AG09319 (cell line): Measurements from ENCODE around the gene OTUD7B.

Source experiments
- DNase-seq: peaks from one replicate; pipeline ENCODE4 v3.0.0-alpha.2; 2010; ENCODE audit warnings: low read depth; ENCODE audit errors: extremely low read depth
- CTCF ChIP-seq: IDR thresholded peaks from 2 replicates; pipeline ENCODE4 v1.5.1; 2011; ENCODE audit warnings: low read depth, mild to moderate bottlenecking, inconsistent platforms, low read length, moderate library complexity

OTUD7B gene

GRCh38 chr1:150017206-150017750 is 6.8 kb upstream of the OTUD7B start:
- no peak for TF ChIP-seq CTCF
- DNase-seq, result no peak

GRCh38 chr1:150015651-150016131 is 5.2 kb upstream of the OTUD7B start:
- DNase-seq, result no peak
- no peak for TF ChIP-seq CTCF

- TF ChIP-seq CTCF, result no peak
- DNase-seq, result no peak
Observed at GRCh38 chr1:150012611-150013010, 2.1 kb upstream of the OTUD7B start.

- peak; percentile 56 for DNase-seq
- TF ChIP-seq CTCF, result no peak
Observed at GRCh38 chr1:150009604-150010392, 728 bp downstream of the OTUD7B start.

- no peak for TF ChIP-seq CTCF
- DNase-seq, result no peak
Observed at GRCh38 chr1:150008699-150009098, 1.8 kb downstream of the OTUD7B start.

- DNase-seq, result no peak
- no peak for TF ChIP-seq CTCF
Observed at GRCh38 chr1:150006881-150007421, 3.6 kb downstream of the OTUD7B start.

GRCh38 chr1:150005606-150006005 is 4.9 kb downstream of the OTUD7B start:
- DNase-seq, result no peak
- no peak for TF ChIP-seq CTCF
